Caco-2 (cell line): ENCODE measurements around the gene TTLL6. TPM values are rescaled to one million over a fixed set of nuclear protein-coding genes. Genes with fewer than 3 reads are reported as not detected.
A peak's percentile ranks its signal among the peaks of the same experiment; 100 is the strongest.
"Not testable (repeated sequence)": the region's sequence is repeated elsewhere in the genome, so short reads cannot be mapped to it uniquely, and the experiment has no call there.

Experiments
- BruUV-seq: library from RNA; stranded (reverse); fragments of 400-500 nt; replicated peaks from 2 replicates; lab custom pipeline; 2021; lab: Mats Ljungman, UMichigan
- CTCF ChIA-PET: fragments of 300-600 bp; sonication (Branson Sonifier 250); formaldehyde crosslinking; loops from one replicate; lab custom pipeline; 2022; ENCODE audit warnings: antibody characterized with exemption; lab: Charles Lee
- POLR2A ChIA-PET: fragments of 300-600 bp; sonication (Branson Sonifier 250); formaldehyde crosslinking; loops from one replicate; lab custom pipeline; 2022; ENCODE audit warnings: antibody characterized with exemption; lab: Charles Lee
- DNase-seq, 2 experiments: peaks; one replicate each; pipeline versions ENCODE4 v3.0.0 to v3.0.0-alpha.2; 2020 to 2022
- H3K27me3 ChIP-seq: replicated peaks from 2 replicates; pipeline ENCODE4 v1.6.0; 2011; ENCODE audit warnings: low read length; ENCODE audit not compliant: control insufficient read depth, insufficient read depth
- H3K36me3 ChIP-seq: 2 replicates; pipeline ENCODE4 v1.5.1; 2011; ENCODE audit warnings: low read length; ENCODE audit not compliant: control insufficient read depth, insufficient read depth
- H3K4me1 ChIP-seq: fragments of 250-450 bp; sonication (Bioruptor Pico); 2 replicates; pipeline ENCODE4 v1.5.1; 2020; ENCODE audit warnings: mild to moderate bottlenecking
- H3K4me3 ChIP-seq: 2 replicates; pipeline ENCODE4 v1.5.1; 2011; ENCODE audit warnings: low read depth, mild to moderate bottlenecking, control low read depth, low read length
- H3K9me3 ChIP-seq: fragments of 250-450 bp; sonication (Bioruptor Pico); 2 replicates; pipeline ENCODE4 v1.5.1; 2020; ENCODE audit warnings: mild to moderate bottlenecking, moderate library complexity
- H3K27ac Mint-ChIP-seq: one replicate; pipeline ENCODE4 v1.8.0; 2022; ENCODE audit warnings: mixed read lengths; ENCODE audit not compliant: unreplicated experiment
- H3K27me3 Mint-ChIP-seq: one replicate; pipeline ENCODE4 v1.8.0; 2022; ENCODE audit warnings: mixed read lengths; ENCODE audit not compliant: insufficient read depth, unreplicated experiment
- H3K36me3 Mint-ChIP-seq: one replicate; pipeline ENCODE4 v1.8.0; 2022; ENCODE audit warnings: mild to moderate bottlenecking, mixed read lengths; ENCODE audit not compliant: insufficient read depth, unreplicated experiment
- H3K4me1 Mint-ChIP-seq: one replicate; pipeline ENCODE4 v1.8.0; 2022; ENCODE audit warnings: low read depth, mixed read lengths; ENCODE audit not compliant: unreplicated experiment
- H3K4me3 Mint-ChIP-seq: one replicate; pipeline ENCODE4 v1.8.0; 2022; ENCODE audit warnings: mild to moderate bottlenecking, moderate library complexity, mixed read lengths; ENCODE audit not compliant: unreplicated experiment
- H3K9me3 Mint-ChIP-seq: one replicate; pipeline ENCODE4 v1.8.0; 2022; ENCODE audit warnings: mixed read lengths; ENCODE audit not compliant: unreplicated experiment
- CTCF ChIP-seq, 2 experiments: fragments of 200-600 bp in 1 of 2; IDR thresholded peaks; 1 replicate in 1 of 2; 2 replicates in 1 of 2; pipeline versions ENCODE4 v1.5.1 to v1.8.0; 2011 to 2022; ENCODE audit warnings: antibody characterized with exemption in 1 of 2, control low read depth in 1 of 2, inconsistent platforms in 1 of 2, low read depth in 1 of 2, low read length in 1 of 2, mild to moderate bottlenecking in 1 of 2, moderate library complexity in 1 of 2; ENCODE audit not compliant: insufficient read depth in 1 of 2, severe bottlenecking in 1 of 2, unreplicated experiment in 1 of 2
- intact Hi-C: fragments of 100-400 bp; cut with micrococcal nuclease; formaldehyde crosslinking; loops from one replicate; pipeline ENCODE4 v1.10.0; 2022; ENCODE audit not compliant: unreplicated experiment
- microRNA-seq: library from miRNA; unstranded; fragments of <30 nt; microRNA quantifications from one replicate; pipeline ENCODE4 v1.2.0, GENCODE V29; 2022
- total RNA-seq: library from RNA; stranded (reverse); gene quantifications from 2 replicates; pipeline ENCODE4 v1.2.3, GENCODE V29; 2022

TTLL6 gene
- total RNA-seq, 1 experiment from 2014 or later = 0.16 TPM

GRCh38 chr17:48717367-48718226, 99.4 kb downstream of the TTLL6 start:
- Mint-ChIP-seq H3K4me3 (no peak overlapping the region), H3K4me1 (no peaks in the 10 kb centered on the region), H3K36me3 (no peaks in the 10 kb centered on the region), H3K9me3 (no peaks in the 10 kb centered on the region), H3K27me3 (no peaks in the 10 kb centered on the region), H3K27ac (no peak overlapping the region)
- intact Hi-C loops = no loop called here
- POLR2A ChIA-PET = interaction anchor here (0.6 kb wide), 1 partner anchor 12 kb away, joined by 3 read pairs; no protein-coding TSS in a partner anchor
- TF ChIP-seq CTCF (IDR thresholded peaks at IDR 0.05; ENCODE audit: insufficient read depth in 1 of 2, low read depth in 1 of 2, low read length in 1 of 2, severe bottlenecking in 1 of 2, unreplicated experiment in 1 of 2) = no peak
- Histone ChIP-seq H3K4me3 (no peak overlapping the region), H3K9me3 (no peaks in the 10 kb centered on the region), H3K27me3 (no peaks in the 10 kb centered on the region; the same call in none of the 2 replicates), H3K36me3 (no peaks in the 10 kb centered on the region), H3K4me1 (peaks cover 6% of the 10 kb centered on the region)
- no TSS peak for BruUV-seq
- CTCF ChIA-PET = interaction anchor here (0.5 to 2.1 kb wide), 4 partner anchors 11 to 161 kb away, joined by 3 to 6 read pairs (median 4); partner anchors contain the start of gene HOXB13
- DNase-seq = peak in 1 of 2 experiments; percentile 13

DNA sequence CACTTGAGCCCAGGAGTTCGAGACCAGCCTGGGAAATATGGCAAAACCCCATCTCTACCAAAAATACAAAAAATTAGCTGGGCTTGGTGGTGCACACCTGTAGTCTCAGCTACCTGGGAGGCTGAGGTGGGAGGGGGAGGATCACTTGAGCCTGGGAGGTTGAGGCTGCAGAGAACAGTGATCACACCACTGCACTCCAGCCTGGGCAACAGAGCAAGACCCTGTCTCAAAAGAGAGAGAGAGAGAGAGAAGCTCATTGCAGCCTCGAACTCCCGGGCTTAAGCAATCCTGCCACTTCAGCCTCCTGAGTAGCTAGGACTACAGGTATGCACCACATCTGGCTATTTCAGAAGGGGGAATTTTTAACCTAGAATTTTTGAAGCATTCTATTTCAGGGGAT, 100.5 kb downstream of the TTLL6 start:
- H3K27me3 Mint-ChIP-seq, H3K4me1 ChIP-seq, H3K4me3 Mint-ChIP-seq, H3K27ac Mint-ChIP-seq, H3K27me3 ChIP-seq, BruUV-seq, intact Hi-C loops, H3K9me3 ChIP-seq, H3K36me3 ChIP-seq, H3K4me3 ChIP-seq, H3K9me3 Mint-ChIP-seq, H3K36me3 Mint-ChIP-seq, H3K4me1 Mint-ChIP-seq: not testable (repeated sequence)
- DNase-seq = peak in 1 of 2 experiments; percentile 32
- POLR2A ChIA-PET = interaction anchor here (0.5 kb wide), 1 partner anchor 42 kb away, joined by 11 read pairs; no protein-coding TSS in a partner anchor
- CTCF ChIA-PET = interaction anchor here (1.1 kb wide), 1 partner anchor 38 kb away, joined by 3 read pairs; no protein-coding TSS in a partner anchor

GRCh38 chr17:48715496-48716399, 101.3 kb downstream of the TTLL6 start:
- Mint-ChIP-seq H3K36me3 (no peaks in the 10 kb centered on the region), H3K27me3 (no peaks in the 10 kb centered on the region), H3K4me1 (no peaks in the 10 kb centered on the region), H3K4me3 (no peak overlapping the region), H3K27ac (no peak overlapping the region), H3K9me3 (no peaks in the 10 kb centered on the region)
- no peaks in the 10 kb centered on the region for H3K36me3 ChIP-seq
- no peaks in the 10 kb centered on the region for H3K9me3 ChIP-seq
- intact Hi-C loops = no loop called here
- ChIA-PET CTCF (interaction anchor here (1.1 kb wide), 2 partner anchors 9 to 37 kb away, joined by 3 read pairs; no protein-coding TSS in a partner anchor), POLR2A (no interaction called here)
- DNase-seq = peak in 1 of 2 experiments; percentile 43
- no peak for TF ChIP-seq CTCF (IDR thresholded peaks at IDR 0.05; ENCODE audit: insufficient read depth in 1 of 2, low read depth in 1 of 2, low read length in 1 of 2, severe bottlenecking in 1 of 2, unreplicated experiment in 1 of 2)
- no peaks in the 10 kb centered on the region; the same call in none of the 2 replicates for H3K27me3 ChIP-seq
- peaks cover 6% of the 10 kb centered on the region for H3K4me1 ChIP-seq
- no TSS peak for BruUV-seq
- no peak overlapping the region for H3K4me3 ChIP-seq

Small RNA genes within 50 kb of the gene (microRNA-seq; reads per million reads assigned to microRNA genes)
- gene MIR3185 = not detected

Other genes with a start within 250 kb of the TTLL6 start
- 3.4 and 3.9 TPM in 2 replicates for gene HOXB4, start 238.9 kb downstream of the TTLL6 start, total RNA-seq
- 7.2 and 10.1 TPM in 2 replicates for gene HOXB3, start 227.0 kb downstream of the TTLL6 start, total RNA-seq
- gene HOXB5, start 223.4 kb downstream of the TTLL6 start, total RNA-seq = not detected in 2 replicates
- 1.8 and 1.9 TPM in 2 replicates for gene HOXB6, start 212.2 kb downstream of the TTLL6 start, total RNA-seq
- gene HOXB7, start 206.2 kb downstream of the TTLL6 start, total RNA-seq = 23.7 and 28.2 TPM in 2 replicates
- 0.39 and 1.2 TPM in 2 replicates for gene HOXB8, start 201.9 kb downstream of the TTLL6 start, total RNA-seq
- gene HOXB9, start 190.9 kb downstream of the TTLL6 start, total RNA-seq = 4.5 and 5.4 TPM in 2 replicates
- gene PRAC1, start 94.7 kb downstream of the TTLL6 start, total RNA-seq = not detected in 2 replicates
- gene PRAC2, start 94.0 kb downstream of the TTLL6 start, total RNA-seq = not detected in 2 replicates
- 4.3 and 5.5 TPM in 2 replicates for gene HOXB13, start 88.5 kb downstream of the TTLL6 start, total RNA-seq
- gene CALCOCO2, start 13.8 kb upstream of the TTLL6 start, total RNA-seq = 233 and 251 TPM in 2 replicates
- gene ATP5MC1, start 75.6 kb upstream of the TTLL6 start, total RNA-seq = 161 and 172 TPM in 2 replicates
- 182 and 187 TPM in 2 replicates for gene UBE2Z, start 91.2 kb upstream of the TTLL6 start, total RNA-seq
- 457 and 461 TPM in 2 replicates for gene SNF8, start 127.6 kb upstream of the TTLL6 start, total RNA-seq
- gene GIP, start 151.4 kb upstream of the TTLL6 start, total RNA-seq = 0.59 and 0.63 TPM in 2 replicates
- 583 and 601 TPM in 2 replicates for gene IGF2BP1, start 180.2 kb upstream of the TTLL6 start, total RNA-seq